ENCODE measurements around the gene HSPB6. TPM values are rescaled to one million over a fixed set of nuclear protein-coding genes. Genes with fewer than 3 reads are reported as not detected.

Gene HSPB6
- total and polyA plus RNA-seq, 2 of the 8 experiments (the other 6 are each of a cell fraction or from before 2014, with no cell fraction given): 0.91 TPM; not detected in 1

- no peak for DNase-seq (ENCODE audit: low read depth in 1 of 2, low spot score in 2 of 2)
- Histone ChIP-seq H4K20me1 (replicated peaks in 1 of 2; ENCODE audit: control insufficient read depth in 1 of 2, insufficient read depth in 2 of 2, low read length in 2 of 2) (peaks cover 3 to 12% of the 10 kb centered on the region in 2 experiments), H3K79me2 (ENCODE audit: control insufficient read depth in 1 of 2, insufficient read depth in 2 of 2, low read length in 2 of 2) (no peaks in the 10 kb centered on the region), H2BK5ac (ENCODE audit: low read depth, low read length) (no peak overlapping the region), H3K4me1 (replicated peaks in 1 of 4; ENCODE audit: control insufficient read depth in 3 of 4, insufficient read depth in 4 of 4, low read length in 3 of 4) (peaks cover 0 to 12% (median 4%) of the 10 kb centered on the region in 4 experiments; a peak in 6 of 7 replicates), H3K4ac (replicated peaks; ENCODE audit: insufficient read length, low read depth, low read length) (no peak overlapping the region), H3K27ac (ENCODE audit: low read depth, low read length) (no peak overlapping the region), H4K5ac (ENCODE audit: insufficient read length, low read depth, low read length) (no peak overlapping the region), H3K9ac (replicated peaks in 1 of 4; ENCODE audit: extremely low read depth in 1 of 4, low read depth in 3 of 4, low read length in 3 of 4) (no peak overlapping the region), H4K8ac (ENCODE audit: extremely low read depth, insufficient read depth, low read length) (peak overlapping the region; percentile 81; the same call in 1 of the 2 replicates), H3K18ac (ENCODE audit: extremely low read depth, low read length) (peak overlapping the region; percentile 87), H3K56ac (replicated peaks; ENCODE audit: insufficient read length, low read depth, low read length) (no peak overlapping the region), H3K14ac (ENCODE audit: insufficient read length) (no peak overlapping the region), H2BK15ac (ENCODE audit: low read length) (peak overlapping the region; percentile 95; the same call in 1 of the 2 replicates), H3K4me3 (ENCODE audit: extremely low read depth in 1 of 4, insufficient read depth in 2 of 4, low read depth in 3 of 4, low read length in 4 of 4) (peak overlapping the region; percentile 42 to 72 (median 66)), H2BK120ac (replicated peaks; ENCODE audit: low read depth, low read length) (no peak overlapping the region), H2AK5ac (ENCODE audit: low read depth, low read length) (no peak overlapping the region), H3K27me3 (replicated peaks in 1 of 4; ENCODE audit: control insufficient read depth in 3 of 4, extremely low read depth in 1 of 4, insufficient read depth in 3 of 4, low read length in 3 of 4) (no peaks in the 10 kb centered on the region; a peak in 1 of 7 replicates), H3K4me2 (ENCODE audit: insufficient read depth in 1 of 2, low read depth in 2 of 2, low read length in 2 of 2) (peak overlapping the region; percentile 67 to 85), H3K23me2 (ENCODE audit: low read depth, low read length) (peaks cover 11% of the 10 kb centered on the region), H3K9me3 (ENCODE audit: insufficient read depth in 2 of 2, low read depth in 1 of 2, low read length in 1 of 2) (no peaks in the 10 kb centered on the region), H3K23ac (ENCODE audit: insufficient read length) (no peak overlapping the region), H2BK20ac (ENCODE audit: low read length) (no peak overlapping the region), H3K36me3 (ENCODE audit: control insufficient read depth in 2 of 4, insufficient read depth in 4 of 4, low read length in 3 of 4) (no peaks in the 10 kb centered on the region), H2AFZ (ENCODE audit: low read length) (no peak overlapping the region), H4K91ac (replicated peaks; ENCODE audit: insufficient read length, low read length) (no peak overlapping the region), H3K79me1 (ENCODE audit: low read depth, low read length) (no peaks in the 10 kb centered on the region), H2BK12ac (ENCODE audit: low read depth, low read length) (no peak overlapping the region)
- CTCF ChIA-PET (ENCODE audit: partially characterized antibody): interaction anchor here (0.6 to 1.5 kb wide), 8 partner anchors 16 to 125 kb away, joined by 3 to 5 read pairs (median 3); no protein-coding TSS in a partner anchor
- FAIRE-seq: no peak
- POLR2A ChIA-PET (ENCODE audit: partially characterized antibody): interaction anchor here (1.0 to 1.8 kb wide), 3 partner anchors 40 to 45 kb away, joined by 3 to 7 read pairs (median 4); partner anchors contain the start of genes PSENEN and U2AF1L4
- 24% methylated on average over 10 of the region's 10 CpGs; no CpG with 5 or more reads in 1 of the 2 experiments for WGBS, 2 experiments (ENCODE audit: extremely low coverage in 1 of 2, insufficient coverage in 1 of 2, insufficient read length in 1 of 2, insufficient replicate concordance in 2 of 2, low coverage in 1 of 2, low lambda C conversion rate in 2 of 2, missing lambda C conversion rate in 1 of 2)
- no peak for TF ChIP-seq MAFK (IDR thresholded peaks at IDR 0.05; ENCODE audit: low read depth, low read length)
Measured at GRCh38 chr19:35785339-35785627, 28.5 kb upstream of the HSPB6 start.

All from H1 (cell line).